Progenitor cell of endocrine pancreas (in vitro differentiated cells): Measurements from ENCODE around the gene DGCR2. TPM values are rescaled to one million over a fixed set of nuclear protein-coding genes. Genes with fewer than 3 reads are reported as not detected.
"Not testable (repeated sequence)": the region's sequence is repeated elsewhere in the genome, so short reads cannot be mapped to it uniquely, and the experiment has no call there.

Experiments used
- DNase-seq: peaks from one replicate; pipeline ENCODE4 v3.0.0; 2021; ENCODE audit warnings: low spot score; ENCODE audit not compliant: unreplicated experiment
- H3K27ac Mint-ChIP-seq: 2 replicates; pipeline ENCODE4 v1.8.0; 2021; ENCODE audit warnings: mild to moderate bottlenecking, moderate library complexity, mixed read lengths
- H3K27me3 Mint-ChIP-seq: 2 replicates; pipeline ENCODE4 v1.8.0; 2021; ENCODE audit warnings: mixed read lengths
- H3K36me3 Mint-ChIP-seq: 2 replicates; pipeline ENCODE4 v1.8.0; 2022; ENCODE audit warnings: mixed read lengths; ENCODE audit not compliant: insufficient read depth
- H3K4me1 Mint-ChIP-seq: 2 replicates; pipeline ENCODE4 v1.8.0; 2021; ENCODE audit warnings: low read depth, mixed read lengths
- H3K4me3 Mint-ChIP-seq: 2 replicates; pipeline ENCODE4 v1.8.0; 2021; ENCODE audit warnings: low read depth, mild to moderate bottlenecking, moderate library complexity, mixed read lengths
- H3K9me3 Mint-ChIP-seq: 2 replicates; pipeline ENCODE4 v1.8.0; 2021; ENCODE audit warnings: low read depth, mixed read lengths
- CTCF ChIP-seq: fragments of 200-600 bp; sonication (generic); IDR thresholded peaks from one replicate; pipeline ENCODE4 v1.5.0; 2021; ENCODE audit warnings: antibody characterized with exemption, mild to moderate bottlenecking; ENCODE audit not compliant: unreplicated experiment
- total RNA-seq: library from RNA; stranded (reverse); gene quantifications from 2 replicates; pipeline ENCODE4 v1.2.1, GENCODE V29; 2021

Gene DGCR2
- total RNA-seq, 1 donor from 2014 or later: 89.1 TPM

DNA sequence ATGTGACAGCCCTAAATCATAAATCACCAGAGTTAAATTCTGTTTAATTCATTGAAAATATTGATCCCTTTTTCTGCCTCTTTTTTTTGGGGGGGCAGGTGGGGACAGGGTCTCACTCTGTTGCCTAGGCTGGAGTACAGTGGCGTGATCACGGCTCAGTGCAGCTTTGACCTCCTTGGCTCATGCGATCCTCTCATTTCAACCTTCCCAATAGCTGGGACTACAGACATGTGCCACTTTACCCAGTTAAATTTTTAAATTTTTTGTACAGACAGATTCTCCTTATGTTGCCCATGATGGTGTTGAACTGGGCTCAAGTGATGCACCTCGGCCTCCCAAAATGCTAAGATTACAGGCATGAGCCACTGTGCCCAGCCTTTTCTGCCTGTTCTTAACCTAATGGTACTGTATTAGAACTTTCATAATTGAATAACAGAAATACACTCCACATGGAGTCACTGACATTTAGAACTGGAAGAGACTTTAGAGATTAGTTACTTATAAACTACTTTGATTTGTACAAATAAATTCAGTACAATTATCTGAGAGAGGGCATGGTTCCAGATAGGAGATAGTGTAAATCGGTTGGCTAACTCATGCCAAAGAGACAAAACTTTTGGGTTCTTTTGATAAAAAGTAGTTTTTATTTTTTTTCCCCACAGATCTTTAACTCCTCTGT lies 109.8 kb downstream of the DGCR2 start:
- Mint-ChIP-seq H3K4me3 (no peak overlapping the region), H3K4me1 (no peaks in the 10 kb centered on the region), H3K9me3 (no peaks in the 10 kb centered on the region), H3K36me3 (no peaks in the 10 kb centered on the region), H3K27me3 (peaks cover 6% of the 10 kb centered on the region), H3K27ac (no peak overlapping the region)
- no peak for TF ChIP-seq CTCF
- DNase-seq: no peak

GRCh38 chr22:19011611-19012010 lies 110.6 kb downstream of the DGCR2 start:
- H3K27me3 Mint-ChIP-seq, H3K27ac Mint-ChIP-seq, H3K36me3 Mint-ChIP-seq, H3K4me3 Mint-ChIP-seq, H3K9me3 Mint-ChIP-seq, H3K4me1 Mint-ChIP-seq, DNase-seq: not testable (repeated sequence)

- peaks cover 10% of the 10 kb centered on the region for H3K27me3 Mint-ChIP-seq
- H3K4me3 Mint-ChIP-seq: no peak overlapping the region
- H3K36me3 Mint-ChIP-seq: no peaks in the 10 kb centered on the region
- TF ChIP-seq CTCF: no peak
- no peaks in the 10 kb centered on the region for H3K4me1 Mint-ChIP-seq
- no peak overlapping the region for H3K27ac Mint-ChIP-seq
- H3K9me3 Mint-ChIP-seq: no peaks in the 10 kb centered on the region
- DNase-seq: no peak
These were observed 111.1 kb downstream of the DGCR2 start for GRCh38 chr22:19011075-19011474.

DNA sequence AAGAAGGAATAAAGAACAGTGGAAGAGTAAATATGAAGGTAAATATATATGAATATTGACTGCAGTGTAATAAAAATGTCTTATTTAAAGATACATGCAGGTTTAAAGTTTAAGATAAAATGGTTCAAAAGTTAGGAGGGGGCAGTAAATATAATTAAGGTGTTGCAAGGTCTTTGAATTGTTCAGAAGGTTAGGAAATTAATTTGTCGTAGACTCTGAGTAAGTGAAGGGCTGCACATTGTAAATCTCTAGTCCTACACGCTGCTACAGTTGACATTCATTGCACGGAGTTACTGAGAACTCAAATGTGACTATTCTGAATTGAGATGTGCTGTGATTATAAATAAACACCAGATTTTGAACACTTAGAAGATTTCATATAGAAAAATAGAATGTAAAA lies 116.3 kb downstream of the DGCR2 start:
- Mint-ChIP-seq H3K4me3 (no peak overlapping the region), H3K27me3 (peaks cover 23% of the 10 kb centered on the region), H3K4me1 (no peaks in the 10 kb centered on the region), H3K9me3 (no peaks in the 10 kb centered on the region), H3K27ac (no peak overlapping the region), H3K36me3 (no peaks in the 10 kb centered on the region)
- no peak for DNase-seq
- no peak for TF ChIP-seq CTCF

- H3K36me3 Mint-ChIP-seq: no peaks in the 10 kb centered on the region
- H3K4me1 Mint-ChIP-seq: no peaks in the 10 kb centered on the region
- TF ChIP-seq CTCF: no peak
- no peaks in the 10 kb centered on the region for H3K9me3 Mint-ChIP-seq
- DNase-seq: no peak
- H3K27ac Mint-ChIP-seq: no peak overlapping the region
- H3K4me3 Mint-ChIP-seq: no peak overlapping the region
- peaks cover 34% of the 10 kb centered on the region for H3K27me3 Mint-ChIP-seq
These were observed 117.7 kb downstream of the DGCR2 start for GRCh38 chr22:19004471-19004870.

DNA sequence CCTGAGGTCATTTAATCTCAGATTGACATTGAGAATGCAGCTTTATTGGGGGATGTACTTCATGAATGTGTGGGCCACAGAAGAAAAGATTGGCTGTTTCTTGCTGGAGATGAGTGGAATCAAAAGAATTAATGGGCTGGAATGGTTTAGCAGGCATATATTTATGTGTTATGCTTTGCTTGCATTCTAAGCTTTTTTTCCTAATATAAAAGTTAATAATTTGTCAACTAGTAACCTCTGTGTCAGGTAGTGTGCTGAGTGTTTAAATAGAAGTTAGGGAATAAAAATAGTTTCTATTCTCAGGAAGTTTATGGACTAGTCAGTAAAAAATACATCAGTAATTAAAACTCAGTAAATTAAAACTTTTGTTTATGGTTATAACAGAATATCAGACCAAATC lies 118.7 kb downstream of the DGCR2 start:
- Mint-ChIP-seq H3K27me3 (peaks cover 40% of the 10 kb centered on the region), H3K4me3 (no peak overlapping the region), H3K4me1 (no peaks in the 10 kb centered on the region), H3K9me3 (no peaks in the 10 kb centered on the region), H3K27ac (no peak overlapping the region), H3K36me3 (no peaks in the 10 kb centered on the region)
- no peak for DNase-seq
- TF ChIP-seq CTCF: no peak
